HG03432 (cell line): Measurements from ENCODE around the gene CYP3A4.
"Not testable (repeated sequence)": the region's sequence is repeated elsewhere in the genome, so short reads cannot be mapped to it uniquely, and the experiment has no call there.

Source experiments
- ATAC-seq: cut with Tn5 transposase; IDR thresholded peaks from one replicate; pipeline ENCODE4 v1.9.1; 2021; ENCODE audit warnings: mild to moderate bottlenecking, moderate library complexity; ENCODE audit not compliant: unreplicated experiment

The CYP3A4 gene

DNA sequence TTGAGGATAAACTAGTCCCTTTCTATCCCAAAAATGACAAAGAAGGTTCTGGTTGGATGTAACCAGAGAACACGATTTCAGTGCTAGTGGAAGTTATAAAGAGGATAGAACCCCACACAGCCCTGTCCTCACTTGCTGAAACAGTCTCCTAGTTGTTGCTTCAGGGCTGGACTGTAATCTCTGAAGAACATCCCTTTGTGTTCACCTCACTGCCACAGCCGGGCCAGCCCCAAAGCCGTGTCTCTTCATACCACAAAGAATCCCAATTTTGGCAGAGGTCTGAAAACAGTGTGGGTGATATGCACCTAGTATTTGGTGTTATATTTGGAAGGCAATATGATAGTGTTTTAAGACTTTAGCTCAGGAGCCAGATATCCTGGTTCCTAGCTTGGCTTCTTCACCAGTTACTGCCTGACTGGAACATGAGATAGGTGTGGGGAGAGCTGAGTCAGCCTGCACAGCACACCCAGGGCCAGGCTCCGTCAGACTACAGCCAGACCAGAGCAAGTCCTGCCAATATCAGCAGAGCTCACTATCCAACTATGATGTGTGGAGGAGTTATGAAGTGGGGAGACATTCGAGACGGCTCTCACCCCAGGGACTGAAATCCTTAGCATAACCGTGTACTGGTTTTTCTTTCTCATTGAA lies 21.2 kb downstream of the CYP3A4 start:
- ATAC-seq, result no peak

GRCh38 chr7:99755085-99755484 lies 28.9 kb downstream of the CYP3A4 start:
- no peak for ATAC-seq

DNA sequence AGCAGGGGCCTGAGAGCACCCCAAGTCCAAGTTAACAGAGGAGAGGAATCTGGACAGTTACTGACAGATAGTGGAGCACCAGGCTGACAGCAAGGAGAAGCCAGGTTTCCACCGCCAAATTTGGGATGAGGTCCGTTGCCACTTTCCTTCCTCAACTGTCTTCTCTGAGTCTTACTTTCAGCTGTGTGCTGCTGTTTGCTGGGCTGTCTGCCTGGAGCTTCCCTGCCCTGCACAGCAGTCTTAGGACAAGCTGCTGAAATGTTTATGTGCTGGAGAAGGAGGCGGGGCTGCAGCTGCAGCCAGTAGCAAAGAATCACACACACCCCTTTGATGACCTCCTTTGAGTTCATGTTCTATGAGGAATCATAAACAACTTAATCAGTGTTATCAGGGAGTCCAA lies 31.6 kb downstream of the CYP3A4 start:
- ATAC-seq, result no peak

- not testable (repeated sequence) for ATAC-seq
Measured at GRCh38 chr7:99751322-99752052, 32.5 kb downstream of the CYP3A4 start.

GRCh38 chr7:99748846-99749579 lies 35.0 kb downstream of the CYP3A4 start:
- no peak for ATAC-seq

GRCh38 chr7:99746915-99747314 lies 37.1 kb downstream of the CYP3A4 start:
- ATAC-seq, result not testable (repeated sequence)

- ATAC-seq, result not testable (repeated sequence)
Measured at GRCh38 chr7:99745395-99745794, 38.6 kb downstream of the CYP3A4 start.

DNA sequence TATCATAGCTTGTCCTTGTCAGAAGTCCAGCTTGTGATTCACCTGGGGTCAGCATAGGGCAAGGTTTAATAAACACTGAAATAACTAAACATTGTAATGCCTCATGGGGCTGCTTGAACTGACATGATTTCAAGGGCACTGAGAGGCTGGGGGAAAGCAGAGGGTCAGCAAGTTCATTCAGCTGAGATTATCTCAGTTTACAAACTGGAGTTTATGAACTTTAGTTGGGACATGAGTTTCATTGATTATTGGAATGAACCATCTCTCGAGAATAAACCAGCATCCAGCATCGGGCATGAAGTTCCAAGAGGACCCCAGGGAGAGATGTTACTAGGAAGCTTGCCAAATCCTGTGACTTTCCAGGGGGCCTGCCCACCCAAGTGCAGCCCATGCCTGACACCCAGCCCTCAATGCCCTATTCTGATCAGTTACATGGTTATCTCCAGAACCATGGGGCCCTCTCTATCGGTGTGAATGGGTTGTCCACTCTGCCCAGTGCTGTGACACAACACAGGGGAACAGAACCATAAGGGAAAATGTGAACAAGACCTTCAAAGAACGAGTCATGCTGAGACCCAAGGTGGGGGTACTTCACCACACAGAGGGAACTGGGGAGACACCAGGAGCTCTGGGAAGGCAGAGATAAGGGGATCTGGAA lies 41.1 kb downstream of the CYP3A4 start:
- ATAC-seq, result no peak

DNA sequence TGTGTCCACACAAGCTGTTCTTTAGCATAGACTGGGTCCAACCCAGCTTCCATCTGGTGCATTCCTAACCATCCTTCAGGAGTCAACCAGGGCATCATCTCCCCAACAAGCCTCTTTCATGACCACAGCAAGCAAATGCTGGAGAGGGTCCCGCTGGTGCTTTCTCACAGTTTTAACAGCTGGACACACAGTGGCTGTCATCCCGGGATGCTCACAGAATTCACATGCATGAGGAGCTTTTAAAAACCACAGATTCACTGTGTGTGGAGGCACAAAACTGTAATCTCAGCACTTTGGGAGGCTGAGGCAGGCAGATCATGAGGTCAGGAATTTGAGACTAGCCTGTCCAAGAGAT lies 42.6 kb downstream of the CYP3A4 start:
- no peak for ATAC-seq

DNA sequence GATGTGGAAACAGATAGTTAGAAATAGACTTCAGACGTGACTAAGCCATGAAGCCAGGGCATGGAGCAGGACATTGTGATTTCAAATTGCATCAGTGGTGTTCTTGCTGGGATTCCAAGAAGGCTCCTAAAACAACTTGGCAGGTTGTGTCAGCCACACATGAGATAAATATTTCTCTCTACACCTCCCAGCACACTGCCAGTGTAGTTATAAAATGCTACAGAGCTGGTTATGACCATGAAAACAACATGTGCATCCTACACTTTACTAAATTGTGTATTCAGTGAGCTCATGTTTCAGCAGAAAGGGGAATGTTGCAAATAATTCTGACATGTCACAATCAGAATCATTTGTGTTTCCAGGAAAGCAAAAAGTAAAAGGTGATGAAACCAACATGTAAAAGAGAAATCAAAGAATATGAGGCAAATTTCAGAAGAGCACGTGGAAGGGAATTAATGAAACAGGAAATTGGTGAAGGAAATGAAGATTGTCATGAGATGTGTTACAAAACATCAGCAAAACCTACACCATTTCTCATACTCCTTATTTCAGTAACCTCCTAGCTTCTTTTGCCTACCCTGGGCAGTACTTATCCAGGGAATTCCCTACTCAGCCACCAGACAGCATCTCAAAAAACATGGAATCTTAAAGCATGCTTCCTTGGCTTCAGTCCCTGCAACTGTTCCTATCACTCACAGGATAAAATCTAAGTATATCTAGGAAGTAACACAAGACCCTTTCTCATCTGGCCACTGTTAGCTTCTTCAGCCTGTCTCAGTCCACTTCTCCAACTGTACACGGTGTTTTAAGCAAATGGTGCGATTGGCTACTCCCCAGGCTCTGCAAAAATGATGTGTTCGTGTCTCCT lies 43.2 kb downstream of the CYP3A4 start:
- no peak for ATAC-seq

DNA sequence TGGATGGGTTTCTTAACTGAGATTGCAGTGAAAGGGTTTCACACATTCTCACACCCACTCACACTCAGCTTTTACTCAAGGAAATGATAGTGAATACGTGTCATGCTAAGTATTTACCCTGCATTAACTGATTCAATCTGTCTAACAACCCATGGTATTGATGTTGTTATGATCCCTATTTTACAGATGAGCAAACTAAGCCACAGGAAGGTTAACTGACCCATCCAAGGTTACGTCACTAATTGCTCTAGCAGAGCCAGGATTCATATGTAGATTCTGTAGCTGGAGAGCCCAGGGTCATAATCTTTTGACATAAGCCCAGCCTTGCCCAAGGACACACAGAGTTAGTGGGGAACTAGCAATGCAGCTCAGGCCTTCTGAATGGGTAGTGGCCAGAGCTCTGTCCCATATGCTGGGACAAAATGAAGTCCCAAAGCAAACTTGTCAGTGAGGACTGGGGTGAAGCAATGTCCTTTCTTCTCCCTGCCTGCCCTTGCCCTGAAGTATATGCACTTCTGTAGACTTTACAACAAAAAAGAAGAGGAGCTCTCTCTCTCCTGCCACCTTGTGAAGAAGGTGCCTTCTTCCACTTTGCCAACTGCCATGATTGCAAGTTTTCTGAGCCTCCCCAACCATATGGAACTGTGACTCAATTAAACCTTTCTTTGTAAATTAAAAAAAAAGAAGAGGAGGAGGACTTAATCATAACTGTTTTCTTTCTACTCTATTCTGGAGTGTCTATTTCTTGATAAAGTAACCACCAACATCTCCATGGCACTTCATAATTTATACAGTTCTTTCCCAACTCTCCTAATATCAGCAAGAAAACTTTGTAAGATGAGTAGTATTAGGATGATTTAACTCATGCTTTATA lies 44.0 kb downstream of the CYP3A4 start:
- no peak for ATAC-seq

- no peak for ATAC-seq
Measured at GRCh38 chr7:99737726-99738125, 46.3 kb downstream of the CYP3A4 start.

GRCh38 chr7:99736667-99737066 lies 47.3 kb downstream of the CYP3A4 start:
- not testable (repeated sequence) for ATAC-seq

DNA sequence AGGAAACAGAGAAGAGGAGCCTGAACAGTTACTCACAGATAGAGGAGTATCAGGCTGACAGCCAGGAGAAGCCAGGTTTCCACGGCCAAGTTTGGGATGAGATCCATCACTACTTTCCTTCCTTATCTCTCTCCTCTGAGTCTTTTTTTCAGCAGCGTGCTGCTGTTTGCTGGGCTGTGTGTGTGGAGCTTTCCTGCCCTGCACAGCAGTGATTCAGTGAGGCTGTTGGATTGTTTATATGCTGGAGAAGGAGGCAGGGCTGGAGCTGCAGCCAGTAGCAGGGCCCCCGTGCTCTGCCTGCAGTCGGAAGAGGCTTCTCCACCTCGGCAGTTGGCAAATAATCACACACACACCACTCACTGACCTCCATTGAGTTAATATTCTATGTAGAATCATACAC lies 49.0 kb downstream of the CYP3A4 start, which contains the start of gene CYP3A7:
TSS of gene CYP3A7 (minus strand) at position 210 of the 400 bp plus-strand sequence. CDS start at position 107, 103 bp downstream.
- no peak for ATAC-seq

GRCh38 chr7:99733448-99733847 lies 50.5 kb downstream of the CYP3A4 start:
- ATAC-seq, result no peak

- ATAC-seq, result no peak
Measured at GRCh38 chr7:99733003-99733402, 51.0 kb downstream of the CYP3A4 start.

DNA sequence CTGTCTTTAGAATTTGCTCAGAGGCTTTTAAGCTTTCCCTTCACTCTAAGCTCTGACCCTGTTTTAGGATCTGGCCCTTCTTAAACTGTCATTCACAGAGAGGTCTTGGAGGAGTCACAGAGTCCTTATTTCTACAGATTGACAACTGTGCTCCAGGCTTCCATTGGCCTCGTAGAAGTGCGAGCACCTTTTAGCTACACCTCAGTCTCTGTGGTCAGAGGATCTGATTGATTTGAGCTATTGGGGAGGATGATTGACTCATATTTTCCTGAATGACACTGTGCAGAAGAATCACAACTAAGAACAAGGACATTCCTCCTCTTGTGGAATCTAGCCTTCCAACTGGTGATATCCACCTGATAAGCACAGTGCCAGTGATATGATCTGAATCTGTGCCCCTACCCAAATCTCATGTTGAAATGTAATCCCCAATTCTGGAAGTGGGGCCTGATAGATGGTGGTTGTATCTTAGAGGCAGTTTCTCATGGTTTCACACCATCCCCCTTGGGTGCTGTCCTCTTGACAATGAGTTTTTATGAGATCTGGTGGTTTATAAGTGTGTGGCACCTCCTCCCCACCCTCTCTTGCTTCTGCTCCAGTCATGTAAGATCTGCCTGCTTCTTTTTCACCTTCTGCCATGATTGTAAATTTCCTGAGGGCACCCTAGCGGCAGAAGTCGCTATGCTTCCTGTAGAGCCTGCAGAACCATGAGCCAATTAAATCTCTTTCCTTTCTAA lies 52.2 kb downstream of the CYP3A4 start:
- no peak for ATAC-seq

- ATAC-seq, result no peak
Measured at GRCh38 chr7:99730992-99731391, 53.0 kb downstream of the CYP3A4 start.
